Astrocyte (in vitro differentiated cells and primary cell): ENCODE data around the gene STX7.

ENCODE experiments used
- EZH2 ChIP-seq: IDR thresholded peaks from 2 replicates; pipeline ENCODE4 v1.6.1; 2012; ENCODE audit warnings: mild to moderate bottlenecking, low read length, inconsistent platforms; ENCODE audit not compliant: insufficient read depth
- TF ChIP-seq, protein P1 (sequence below): IDR thresholded peaks from 2 replicates; pipeline ENCODE4 v1.5.1; 2011; ENCODE audit warnings: low read depth, mild to moderate bottlenecking, inconsistent platforms, low read length, moderate library complexity; ENCODE audit not compliant: insufficient read depth

DNA sequence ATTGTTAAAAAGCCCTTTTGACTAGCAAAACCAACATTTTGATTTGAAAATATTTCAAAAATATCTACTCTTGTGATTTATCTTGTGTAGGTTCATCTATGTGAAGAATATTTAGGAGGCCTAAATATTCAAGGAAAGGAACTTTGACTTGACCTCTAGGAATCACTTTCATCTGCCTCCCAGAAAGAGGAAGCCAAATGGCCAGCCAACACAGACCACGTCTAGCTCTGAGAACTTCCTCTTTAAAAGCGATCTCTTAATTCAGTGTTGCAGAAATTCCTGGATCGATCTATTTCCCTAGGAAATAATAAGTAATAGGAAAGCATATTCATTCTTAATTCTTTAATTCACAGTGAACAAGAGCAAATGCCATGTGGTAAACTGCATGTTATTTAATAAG is 102.1 kb downstream of the STX7 start:
- TF ChIP-seq, protein P1, sequence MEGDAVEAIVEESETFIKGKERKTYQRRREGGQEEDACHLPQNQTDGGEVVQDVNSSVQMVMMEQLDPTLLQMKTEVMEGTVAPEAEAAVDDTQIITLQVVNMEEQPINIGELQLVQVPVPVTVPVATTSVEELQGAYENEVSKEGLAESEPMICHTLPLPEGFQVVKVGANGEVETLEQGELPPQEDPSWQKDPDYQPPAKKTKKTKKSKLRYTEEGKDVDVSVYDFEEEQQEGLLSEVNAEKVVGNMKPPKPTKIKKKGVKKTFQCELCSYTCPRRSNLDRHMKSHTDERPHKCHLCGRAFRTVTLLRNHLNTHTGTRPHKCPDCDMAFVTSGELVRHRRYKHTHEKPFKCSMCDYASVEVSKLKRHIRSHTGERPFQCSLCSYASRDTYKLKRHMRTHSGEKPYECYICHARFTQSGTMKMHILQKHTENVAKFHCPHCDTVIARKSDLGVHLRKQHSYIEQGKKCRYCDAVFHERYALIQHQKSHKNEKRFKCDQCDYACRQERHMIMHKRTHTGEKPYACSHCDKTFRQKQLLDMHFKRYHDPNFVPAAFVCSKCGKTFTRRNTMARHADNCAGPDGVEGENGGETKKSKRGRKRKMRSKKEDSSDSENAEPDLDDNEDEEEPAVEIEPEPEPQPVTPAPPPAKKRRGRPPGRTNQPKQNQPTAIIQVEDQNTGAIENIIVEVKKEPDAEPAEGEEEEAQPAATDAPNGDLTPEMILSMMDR: no peak
- no peak for TF ChIP-seq EZH2
